IMR-90 (cell line): ENCODE measurements around the gene SEC24D. TPM values are rescaled to one million over a fixed set of nuclear protein-coding genes. Genes with fewer than 3 reads are reported as not detected.

Source experiments
- ATAC-seq: fragments of 200-7000 bp; cut with Tn5 transposase; 2 replicates; pipeline ENCODE4 v1.9.1; 2020; ENCODE audit warnings: low read depth, mild to moderate bottlenecking, moderate library complexity
- BruUV-seq: library from RNA; stranded (reverse); fragments of 400-500 nt; replicated peaks from 2 replicates; lab custom pipeline; 2021; lab: Mats Ljungman, UMichigan
- CTCF ChIA-PET: fragments of 300-600 bp; formaldehyde crosslinking; extraction: SDS; loops from one replicate; lab custom pipeline; 2021; ENCODE audit warnings: antibody characterized with exemption; lab: Yijun Ruan, JAX
- POLR2A ChIA-PET: fragments of 300-600 bp; sonication (Branson Sonifier 250); formaldehyde crosslinking; loops from one replicate; lab custom pipeline; 2022; ENCODE audit warnings: antibody characterized with exemption; ENCODE audit not compliant: unreplicated experiment; lab: Charles Lee
- DNase-seq: peaks from one replicate; pipeline ENCODE4 v3.0.0; 2013
- H2AFZ ChIP-seq: replicated peaks from 2 replicates; pipeline ENCODE3; 2013; ENCODE audit warnings: low read length, mild to moderate bottlenecking; ENCODE audit not compliant: poor library complexity
- H2AK5ac ChIP-seq: 2 replicates; pipeline ENCODE4 v1.6.1; 2013; ENCODE audit warnings: low read depth, low read length, inconsistent platforms
- H2AK9ac ChIP-seq: replicated peaks from 2 replicates; pipeline ENCODE3; 2013; ENCODE audit warnings: mild to moderate bottlenecking, low read depth, low read length, moderate library complexity; ENCODE audit not compliant: poor library complexity
- H2BK120ac ChIP-seq: 2 replicates; pipeline ENCODE4 v1.6.1; 2013; ENCODE audit warnings: low read depth, low read length, inconsistent platforms
- H2BK15ac ChIP-seq: 3 replicates; pipeline ENCODE4 v1.6.1; 2013; ENCODE audit warnings: low read depth, low read length, inconsistent platforms
- H2BK20ac ChIP-seq: 2 replicates; pipeline ENCODE4 v1.6.1; 2013; ENCODE audit warnings: low read depth, mild to moderate bottlenecking, inconsistent platforms, low read length, moderate library complexity
- H2BK5ac ChIP-seq: 2 replicates; pipeline ENCODE4 v1.6.1; 2013; ENCODE audit warnings: mild to moderate bottlenecking, low read depth, low read length, inconsistent platforms; ENCODE audit not compliant: poor library complexity, severe bottlenecking
- H3K14ac ChIP-seq: replicated peaks from 2 replicates; pipeline ENCODE4 v1.6.1; 2013; ENCODE audit warnings: low read depth, low read length, inconsistent platforms
- H3K18ac ChIP-seq: 2 replicates; pipeline ENCODE4 v1.6.1; 2013; ENCODE audit warnings: low read depth, low read length, control low read depth
- H3K23ac ChIP-seq: 2 replicates; pipeline ENCODE4 v1.6.1; 2013; ENCODE audit warnings: low read depth, low read length, inconsistent platforms
- H3K27ac ChIP-seq: 2 replicates; pipeline ENCODE4 v1.5.1; 2013; ENCODE audit warnings: mild to moderate bottlenecking, control low read depth, low read length; ENCODE audit not compliant: insufficient read depth
- H3K27me3 ChIP-seq: 2 replicates; pipeline ENCODE4 v1.6.1; 2013; ENCODE audit warnings: low read length; ENCODE audit not compliant: control insufficient read depth, insufficient read depth
- H3K36me3 ChIP-seq: 2 replicates; pipeline ENCODE4 v1.6.1; 2013; ENCODE audit warnings: low read length, mixed read lengths; ENCODE audit not compliant: control insufficient read depth, insufficient read depth
- H3K4ac ChIP-seq: 2 replicates; pipeline ENCODE4 v1.6.1; 2013; ENCODE audit warnings: low read depth, low read length, inconsistent platforms
- H3K4me1 ChIP-seq: 2 replicates; pipeline ENCODE4 v1.6.1; 2013; ENCODE audit warnings: low read length, mixed read lengths; ENCODE audit not compliant: control insufficient read depth, insufficient read depth
- H3K4me2 ChIP-seq: 2 replicates; pipeline ENCODE4 v1.6.1; 2013; ENCODE audit warnings: low read depth, mild to moderate bottlenecking, control low read depth, low read length, moderate library complexity
- H3K4me3 ChIP-seq: 2 replicates; pipeline ENCODE4 v1.5.1; 2013; ENCODE audit warnings: low read depth, mild to moderate bottlenecking, control low read depth, low read length, moderate library complexity; ENCODE audit not compliant: insufficient read depth
- H3K56ac ChIP-seq: 2 replicates; pipeline ENCODE4 v1.6.1; 2013; ENCODE audit warnings: low read length, inconsistent platforms; ENCODE audit not compliant: insufficient read depth; ENCODE audit errors: extremely low read depth
- H3K79me1 ChIP-seq, 2 experiments: 2 replicates each; pipeline ENCODE4 v1.6.1; 2013; ENCODE audit warnings: low read length in 2 of 2, inconsistent platforms in 1 of 2, low read depth in 1 of 2
- H3K9ac ChIP-seq: 2 replicates; pipeline ENCODE4 v1.6.1; 2013; ENCODE audit warnings: low read depth, low read length, control low read depth
- H3K9me1 ChIP-seq: 2 replicates; pipeline ENCODE4 v1.6.1; 2013; ENCODE audit warnings: low read length, inconsistent platforms; ENCODE audit not compliant: insufficient read depth
- H3K9me3 ChIP-seq: 2 replicates; pipeline ENCODE4 v1.6.1; 2013; ENCODE audit warnings: low read length; ENCODE audit not compliant: control insufficient read depth, insufficient read depth
- H4K20me1 ChIP-seq: 2 replicates; pipeline ENCODE4 v1.6.1; 2013; ENCODE audit warnings: low read length, inconsistent platforms; ENCODE audit not compliant: insufficient read depth
- H4K5ac ChIP-seq: 2 replicates; pipeline ENCODE4 v1.6.1; 2013; ENCODE audit warnings: mild to moderate bottlenecking, low read depth, low read length, control low read depth
- H4K8ac ChIP-seq, 2 experiments: 2 replicates each; pipeline ENCODE4 v1.6.1; 2013; ENCODE audit warnings: low read depth in 2 of 2, low read length in 2 of 2, control low read depth in 1 of 2, inconsistent platforms in 1 of 2
- H4K91ac ChIP-seq: 2 replicates; pipeline ENCODE4 v1.6.1; 2013; ENCODE audit warnings: low read depth, low read length, inconsistent platforms; ENCODE audit not compliant: insufficient read depth
- BHLHE40 ChIP-seq: fragments of 150-350 bp; IDR thresholded peaks from 2 replicates; pipeline ENCODE4 v1.6.1; 2016; ENCODE audit warnings: mild to moderate bottlenecking, low read depth, low read length
- CEBPB ChIP-seq: IDR thresholded peaks from 2 replicates; pipeline ENCODE4 v1.6.1; 2012; ENCODE audit warnings: low read depth, low read length, improper control_type of control experiment
- CHD1 ChIP-seq: IDR thresholded peaks from 2 replicates; pipeline ENCODE4 v1.6.1; 2012; ENCODE audit warnings: low read depth, low read length, improper control_type of control experiment
- MAZ ChIP-seq: IDR thresholded peaks from 2 replicates; pipeline ENCODE4 v1.6.1; 2012; ENCODE audit warnings: low read depth, mild to moderate bottlenecking, low read length, improper control_type of control experiment, moderate library complexity, borderline replicate concordance
- RAD21 ChIP-seq: IDR thresholded peaks from 2 replicates; pipeline ENCODE4 v1.6.1; 2012; ENCODE audit warnings: low read length, improper control_type of control experiment
- RCOR1 ChIP-seq: IDR thresholded peaks from 2 replicates; pipeline ENCODE4 v1.6.1; 2012; ENCODE audit warnings: mild to moderate bottlenecking, low read length, improper control_type of control experiment; ENCODE audit not compliant: insufficient replicate concordance
- WGBS, 2 experiments: methylation state at CpG; one replicate each; pipeline versions ENCODE4 v1.1.5 to v1.1.7; 2013; ENCODE audit warnings: missing lambda C conversion rate in 2 of 2; ENCODE audit not compliant: insufficient read length in 1 of 2; ENCODE audit errors: extremely low coverage in 2 of 2; 5-methylcytosine and 5-hydroxymethylcytosine counted together
- dilution Hi-C: fragments of 300-500 bp; cut with HindIII; formaldehyde crosslinking; loops from one replicate; pipeline ENCODE4 v1.14.3; 2018; ENCODE audit warnings: low sequenced_read_pairs; ENCODE audit not compliant: unreplicated experiment
- in situ Hi-C: fragments of 300-500 bp; cut with MboI; formaldehyde crosslinking; loops from 3 replicates; pipeline ENCODE4 v1.14.3; 2019; ENCODE audit warnings: low sequenced_read_pairs, inconsistent platforms, mixed read lengths
- intact Hi-C: fragments of 100-400 bp; cut with micrococcal nuclease; formaldehyde crosslinking; loops from 2 replicates; pipeline ENCODE4 v1.10.0; 2022
- polyA plus RNA-seq, 3 experiments: library from polyadenylated mRNA; depleted of rRNA; stranded (reverse); fragments of >200 nt; gene quantifications; 2 replicates each; pipeline ENCODE4 v1.2.3, GENCODE V29; 2012; ENCODE audit warnings: low replicate concordance in 1 of 3
- total RNA-seq: library from RNA; depleted of rRNA; stranded (reverse); fragments of >200 nt; gene quantifications from 2 replicates; pipeline ENCODE4 v1.2.3, GENCODE V29; 2012
- TF ChIP-seq, protein P1 (sequence below): fragments of 150-350 bp; IDR thresholded peaks from 2 replicates; pipeline ENCODE4 v1.6.1; 2017; ENCODE audit warnings: mild to moderate bottlenecking, antibody characterized with exemption, low read length, low read depth

Gene SEC24D
- total and polyA plus RNA-seq, 2 of the 4 experiments (the other 2 are of a cell fraction), result 93.2 to 111 TPM

DNA sequence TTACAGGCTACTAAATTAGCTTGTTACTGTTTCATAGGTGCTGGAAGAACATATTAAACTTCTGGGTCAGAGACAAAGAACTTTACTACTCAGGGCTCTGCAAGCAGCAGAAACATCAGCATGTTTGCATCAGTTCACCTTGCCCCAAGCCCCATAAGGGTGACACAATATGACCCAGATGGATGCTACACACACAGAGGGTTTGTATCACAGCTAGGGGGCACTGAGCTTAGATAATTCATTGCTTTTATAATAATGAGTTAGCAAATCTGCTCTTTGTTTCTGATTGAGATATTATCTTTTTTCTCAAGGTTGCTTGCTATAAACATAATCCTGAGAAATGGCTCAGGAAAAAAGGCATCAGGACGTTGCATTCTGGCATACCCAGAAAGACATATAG, 47.9 kb upstream of the SEC24D start:
- no peak overlapping the region for H2AK9ac ChIP-seq
- H3K27ac ChIP-seq, result no peak overlapping the region
- no peak overlapping the region for H3K4me3 ChIP-seq
- no peak overlapping the region for H3K4ac ChIP-seq
- H3K9me3 ChIP-seq, result no peaks in the 10 kb centered on the region
- H2BK15ac ChIP-seq, result no peak overlapping the region
- dilution Hi-C loops, result no loop called here
- no peak overlapping the region for H3K18ac ChIP-seq
- H3K23ac ChIP-seq, result no peak overlapping the region
- H3K79me1 ChIP-seq, result no peaks in the 10 kb centered on the region
- intact Hi-C loops, result no loop called here
- no peak overlapping the region for H3K4me2 ChIP-seq
- H4K5ac ChIP-seq, result no peak overlapping the region
- ChIA-PET CTCF (interaction anchor here (0.5 to 1.0 kb wide), 3 partner anchors 10 to 586 kb away, joined by 3 to 5 read pairs (median 3); no protein-coding TSS in a partner anchor), POLR2A (no interaction called here)
- H3K27me3 ChIP-seq, result no peaks in the 10 kb centered on the region
- no TSS peak for BruUV-seq
- H4K91ac ChIP-seq, result no peak overlapping the region
- no peaks in the 10 kb centered on the region for H4K20me1 ChIP-seq
- H4K8ac ChIP-seq, result no peak overlapping the region
- H2BK120ac ChIP-seq, result no peak overlapping the region
- TF ChIP-seq RCOR1, result no peak
- TF ChIP-seq RAD21, result no peak
- TF ChIP-seq, protein P1, sequence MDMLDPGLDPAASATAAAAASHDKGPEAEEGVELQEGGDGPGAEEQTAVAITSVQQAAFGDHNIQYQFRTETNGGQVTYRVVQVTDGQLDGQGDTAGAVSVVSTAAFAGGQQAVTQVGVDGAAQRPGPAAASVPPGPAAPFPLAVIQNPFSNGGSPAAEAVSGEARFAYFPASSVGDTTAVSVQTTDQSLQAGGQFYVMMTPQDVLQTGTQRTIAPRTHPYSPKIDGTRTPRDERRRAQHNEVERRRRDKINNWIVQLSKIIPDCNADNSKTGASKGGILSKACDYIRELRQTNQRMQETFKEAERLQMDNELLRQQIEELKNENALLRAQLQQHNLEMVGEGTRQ, result no peak
- no peak for TF ChIP-seq BHLHE40
- TF ChIP-seq MAZ, result no peak
- TF ChIP-seq CHD1, result no peak
- TF ChIP-seq CEBPB, result no peak
- no peak overlapping the region for H3K56ac ChIP-seq
- no peaks in the 10 kb centered on the region for H3K9me1 ChIP-seq
- H3K36me3 ChIP-seq, result no peaks in the 10 kb centered on the region
- H2BK5ac ChIP-seq, result no peak overlapping the region
- no CpG with 5 or more reads among the region's 1 CpG for WGBS, 2 experiments
- no peak overlapping the region for H3K9ac ChIP-seq
- in situ Hi-C loops, result no loop called here
- no peak overlapping the region; the same call in 1 of the 2 replicates for H2BK20ac ChIP-seq
- no peak overlapping the region for H3K14ac ChIP-seq
- no peak overlapping the region for H2AFZ ChIP-seq
- DNase-seq (no peak), ATAC-seq (no peak)
- H2AK5ac ChIP-seq, result no peak overlapping the region
- no peaks in the 10 kb centered on the region for H3K4me1 ChIP-seq
